Gastrocnemius medialis (tissue), 4 donors: ENCODE results near the gene HDAC4.

Experiments
- POLR2A ChIP-seq, 2 donors: fragments of 450-650 bp; IDR thresholded peaks; one replicate each; pipeline ENCODE4 v1.6.1; 2017; ENCODE audit warnings: antibody characterized with exemption in 2 of 2, mild to moderate bottlenecking in 2 of 2, moderate library complexity in 2 of 2
- TF ChIP-seq, protein P1 (sequence below), 5 experiments: fragments of 450-650 bp in 3 of 5; fragments of 200-600 bp in 2 of 5; sonication (generic) in 2 of 5; IDR thresholded peaks in 4 of 5; conservative IDR thresholded peaks in 1 of 5; 1 replicate in 4 of 5; 2 replicates in 1 of 5; pipeline ENCODE4 v1.5.1; 2016 to 2019; ENCODE audit warnings: antibody characterized with exemption in 5 of 5, mild to moderate bottlenecking in 3 of 5, moderate library complexity in 3 of 5

DNA sequence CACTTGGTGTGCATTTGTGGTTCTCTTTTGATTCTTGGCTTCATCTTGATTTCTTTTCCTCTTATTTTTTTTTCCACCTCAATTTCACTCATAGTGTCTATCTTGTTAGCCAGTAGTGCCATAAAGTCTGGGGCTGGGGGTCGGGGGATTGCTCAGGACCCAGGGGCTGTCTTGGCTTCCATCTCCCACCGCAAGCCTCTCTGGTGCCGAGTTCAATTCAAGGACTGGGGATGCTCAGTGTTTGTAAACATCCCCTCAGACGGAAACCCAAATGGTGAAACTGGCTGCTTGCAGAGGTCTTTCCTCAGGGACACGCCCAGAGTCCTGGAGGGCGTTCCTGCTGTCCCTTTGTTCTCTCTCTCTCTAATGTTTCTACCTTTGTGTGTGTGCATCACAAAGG lies 379.6 kb downstream of the HDAC4 start:
- TF ChIP-seq, protein P1, sequence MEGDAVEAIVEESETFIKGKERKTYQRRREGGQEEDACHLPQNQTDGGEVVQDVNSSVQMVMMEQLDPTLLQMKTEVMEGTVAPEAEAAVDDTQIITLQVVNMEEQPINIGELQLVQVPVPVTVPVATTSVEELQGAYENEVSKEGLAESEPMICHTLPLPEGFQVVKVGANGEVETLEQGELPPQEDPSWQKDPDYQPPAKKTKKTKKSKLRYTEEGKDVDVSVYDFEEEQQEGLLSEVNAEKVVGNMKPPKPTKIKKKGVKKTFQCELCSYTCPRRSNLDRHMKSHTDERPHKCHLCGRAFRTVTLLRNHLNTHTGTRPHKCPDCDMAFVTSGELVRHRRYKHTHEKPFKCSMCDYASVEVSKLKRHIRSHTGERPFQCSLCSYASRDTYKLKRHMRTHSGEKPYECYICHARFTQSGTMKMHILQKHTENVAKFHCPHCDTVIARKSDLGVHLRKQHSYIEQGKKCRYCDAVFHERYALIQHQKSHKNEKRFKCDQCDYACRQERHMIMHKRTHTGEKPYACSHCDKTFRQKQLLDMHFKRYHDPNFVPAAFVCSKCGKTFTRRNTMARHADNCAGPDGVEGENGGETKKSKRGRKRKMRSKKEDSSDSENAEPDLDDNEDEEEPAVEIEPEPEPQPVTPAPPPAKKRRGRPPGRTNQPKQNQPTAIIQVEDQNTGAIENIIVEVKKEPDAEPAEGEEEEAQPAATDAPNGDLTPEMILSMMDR (IDR thresholded peaks at IDR 0.05 in 4 of 5, conservative IDR thresholded peaks at IDR 0.05 in 1 of 5), result no peak
- no peak for TF ChIP-seq POLR2A (IDR thresholded peaks at IDR 0.05)
